ENCODE data around the gene C17orf50. TPM values are rescaled to one million over a fixed set of nuclear protein-coding genes. Genes with fewer than 3 reads are reported as not detected.

The C17orf50 gene
- total and polyA plus RNA-seq, 10 donors: 0.15 to 0.42 TPM; not detected in 8

- Histone ChIP-seq H3K27ac (peak overlapping the region in 1 of 8 donors; percentile 22), H3K9me3 (no peaks in the 10 kb centered on the region), H3K4me1 (peaks cover 4 to 36% (median 19%) of the 10 kb centered on the region in 6 donors), H3K4me3 (no peak overlapping the region), H3K36me3 (no peaks in the 10 kb centered on the region), H3K27me3 (replicated peaks in 1 of 7) (peaks cover 0 to 7% (median 0%) of the 10 kb centered on the region in 7 donors)
- WGBS, 5 donors: 36 to 62% (median 47%) methylated on average over 3 of the region's 3 CpGs
- intact Hi-C loops (cut with DNase I; ENCODE audit: low total_unique reads): no loop called here
- no peak for DNase-seq
- no peak for TF ChIP-seq CTCF (IDR thresholded peaks at IDR 0.05 in 8 of 11, conservative IDR thresholded peaks at IDR 0.05 in 3 of 11)
Measured at GRCh38 chr17:35786941-35787432, 26.3 kb downstream of the C17orf50 start.

- H3K4me3 ChIP-seq: no peak overlapping the region
- H3K36me3 ChIP-seq: no peaks in the 10 kb centered on the region
- H3K4me1 ChIP-seq: peaks cover 0 to 21% (median 11%) of the 10 kb centered on the region in 6 donors
- no peak for DNase-seq
- TF ChIP-seq CTCF (IDR thresholded peaks at IDR 0.05 in 8 of 11, conservative IDR thresholded peaks at IDR 0.05 in 3 of 11) (no peak), POLR2AphosphoS5 (IDR thresholded peaks at IDR 0.05) (no peak), POLR2A (IDR thresholded peaks at IDR 0.05) (no peak)
- intact Hi-C loops (cut with DNase I; ENCODE audit: low total_unique reads): no loop called here
- WGBS, 5 donors: 70 to 85% (median 79%) methylated on average over 2 of the region's 2 CpGs
- no peaks in the 10 kb centered on the region for H3K9me3 ChIP-seq
- peaks cover 0 to 24% (median 0%) of the 10 kb centered on the region in 7 donors for H3K27me3 ChIP-seq (replicated peaks in 1 of 7)
- no peak overlapping the region for H3K27ac ChIP-seq
Measured at GRCh38 chr17:35788477-35789368, 28.0 kb downstream of the C17orf50 start.

- Histone ChIP-seq H3K4me3 (no peak overlapping the region), H3K27me3 (replicated peaks in 1 of 7) (peaks cover 0 to 45% (median 17%) of the 10 kb centered on the region in 7 donors), H3K9me3 (no peaks in the 10 kb centered on the region), H3K4me1 (peaks cover 8 to 22% (median 13%) of the 10 kb centered on the region in 6 donors), H3K27ac (no peak overlapping the region), H3K36me3 (no peaks in the 10 kb centered on the region)
- 88 to 99% (median 90%) methylated on average over 3 of the region's 3 CpGs for WGBS, 5 donors
- intact Hi-C loops (cut with DNase I; ENCODE audit: low total_unique reads): no loop called here
- no peak for DNase-seq
- no peak for TF ChIP-seq POLR2A (IDR thresholded peaks at IDR 0.05)
- no peak for TF ChIP-seq CTCF (IDR thresholded peaks at IDR 0.05 in 8 of 11, conservative IDR thresholded peaks at IDR 0.05 in 3 of 11)
- no peak for TF ChIP-seq POLR2AphosphoS5 (IDR thresholded peaks at IDR 0.05)
Measured at GRCh38 chr17:35790841-35791240, 30.2 kb downstream of the C17orf50 start.

GRCh38 chr17:35791681-35792350 is 31.1 kb downstream of the C17orf50 start:
- 69 to 84% (median 78%) methylated on average over 9 of the region's 9 CpGs for WGBS, 5 donors

More at GRCh38 chr17:35791681-35792350, 31.1 kb downstream of the C17orf50 start:
- H3K27me3 ChIP-seq (replicated peaks in 1 of 7): peaks cover 0 to 55% (median 27%) of the 10 kb centered on the region in 7 donors
- H3K36me3 ChIP-seq: no peaks in the 10 kb centered on the region
- no peak overlapping the region for H3K27ac ChIP-seq
- intact Hi-C loops (cut with DNase I; ENCODE audit: low total_unique reads): no loop called here
- peaks cover 10 to 27% (median 17%) of the 10 kb centered on the region in 6 donors for H3K4me1 ChIP-seq
- H3K9me3 ChIP-seq: no peaks in the 10 kb centered on the region
- no peak for TF ChIP-seq POLR2AphosphoS5 (IDR thresholded peaks at IDR 0.05)
- TF ChIP-seq CTCF (IDR thresholded peaks at IDR 0.05 in 8 of 11, conservative IDR thresholded peaks at IDR 0.05 in 3 of 11): no peak
- no peak for TF ChIP-seq POLR2A (IDR thresholded peaks at IDR 0.05)
- H3K4me3 ChIP-seq: no peak overlapping the region
- no peak for DNase-seq

Measured in spleen (tissue), 11 donors.